ENCODE measurements around the gene WDR93.

Gene WDR93

DNA sequence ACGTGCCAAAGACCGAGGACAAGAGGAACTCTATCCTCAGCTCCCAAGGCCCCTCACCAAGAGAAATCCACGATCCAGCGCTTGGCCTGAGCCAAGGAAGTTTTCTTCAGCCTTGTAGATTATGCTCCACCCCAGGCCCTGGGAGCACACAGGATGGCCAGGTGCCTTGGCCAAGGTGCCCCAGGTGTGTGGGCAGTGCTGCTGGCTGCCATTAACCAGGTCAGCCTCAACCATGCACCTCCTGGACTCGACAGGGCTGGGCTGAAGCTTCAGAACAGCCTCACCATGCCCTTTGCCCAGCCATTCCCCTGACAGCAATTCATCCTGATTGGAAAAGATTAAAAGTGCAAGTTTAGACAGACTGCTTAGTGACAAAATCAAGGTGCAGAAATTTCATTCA lies 71.3 kb downstream of the WDR93 start:
- no peak overlapping the region for H3K4me3 ChIP-seq (ENCODE audit: low read depth, low read length)
- TF ChIP-seq, protein P1, sequence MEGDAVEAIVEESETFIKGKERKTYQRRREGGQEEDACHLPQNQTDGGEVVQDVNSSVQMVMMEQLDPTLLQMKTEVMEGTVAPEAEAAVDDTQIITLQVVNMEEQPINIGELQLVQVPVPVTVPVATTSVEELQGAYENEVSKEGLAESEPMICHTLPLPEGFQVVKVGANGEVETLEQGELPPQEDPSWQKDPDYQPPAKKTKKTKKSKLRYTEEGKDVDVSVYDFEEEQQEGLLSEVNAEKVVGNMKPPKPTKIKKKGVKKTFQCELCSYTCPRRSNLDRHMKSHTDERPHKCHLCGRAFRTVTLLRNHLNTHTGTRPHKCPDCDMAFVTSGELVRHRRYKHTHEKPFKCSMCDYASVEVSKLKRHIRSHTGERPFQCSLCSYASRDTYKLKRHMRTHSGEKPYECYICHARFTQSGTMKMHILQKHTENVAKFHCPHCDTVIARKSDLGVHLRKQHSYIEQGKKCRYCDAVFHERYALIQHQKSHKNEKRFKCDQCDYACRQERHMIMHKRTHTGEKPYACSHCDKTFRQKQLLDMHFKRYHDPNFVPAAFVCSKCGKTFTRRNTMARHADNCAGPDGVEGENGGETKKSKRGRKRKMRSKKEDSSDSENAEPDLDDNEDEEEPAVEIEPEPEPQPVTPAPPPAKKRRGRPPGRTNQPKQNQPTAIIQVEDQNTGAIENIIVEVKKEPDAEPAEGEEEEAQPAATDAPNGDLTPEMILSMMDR (IDR thresholded peaks at IDR 0.05; ENCODE audit: low read depth, low read length), result no peak

DNA sequence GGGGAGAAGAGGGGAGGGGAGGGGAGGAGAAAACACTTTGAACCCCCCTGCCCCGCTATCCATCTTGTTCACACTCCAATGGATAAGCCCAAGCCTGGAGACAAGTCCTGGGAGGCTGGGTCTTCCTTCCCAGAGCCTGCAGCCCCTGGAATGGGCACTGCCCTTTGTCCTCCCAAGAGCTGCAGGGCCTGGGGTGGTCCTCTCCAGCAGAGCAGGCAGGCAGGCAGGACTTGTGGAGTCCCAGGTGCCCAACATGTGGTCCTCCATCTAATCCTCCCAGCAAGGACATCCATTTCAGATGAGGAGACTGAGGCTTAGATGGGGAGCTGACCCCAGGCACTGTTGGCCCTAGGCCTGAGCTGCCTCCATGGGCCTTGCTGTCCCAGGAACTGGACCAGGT lies 75.1 kb downstream of the WDR93 start:
- TF ChIP-seq, protein P1 (IDR thresholded peaks at IDR 0.05; ENCODE audit: low read depth, low read length), result no peak
- H3K4me3 ChIP-seq (ENCODE audit: low read depth, low read length), result no peak overlapping the region

DNA sequence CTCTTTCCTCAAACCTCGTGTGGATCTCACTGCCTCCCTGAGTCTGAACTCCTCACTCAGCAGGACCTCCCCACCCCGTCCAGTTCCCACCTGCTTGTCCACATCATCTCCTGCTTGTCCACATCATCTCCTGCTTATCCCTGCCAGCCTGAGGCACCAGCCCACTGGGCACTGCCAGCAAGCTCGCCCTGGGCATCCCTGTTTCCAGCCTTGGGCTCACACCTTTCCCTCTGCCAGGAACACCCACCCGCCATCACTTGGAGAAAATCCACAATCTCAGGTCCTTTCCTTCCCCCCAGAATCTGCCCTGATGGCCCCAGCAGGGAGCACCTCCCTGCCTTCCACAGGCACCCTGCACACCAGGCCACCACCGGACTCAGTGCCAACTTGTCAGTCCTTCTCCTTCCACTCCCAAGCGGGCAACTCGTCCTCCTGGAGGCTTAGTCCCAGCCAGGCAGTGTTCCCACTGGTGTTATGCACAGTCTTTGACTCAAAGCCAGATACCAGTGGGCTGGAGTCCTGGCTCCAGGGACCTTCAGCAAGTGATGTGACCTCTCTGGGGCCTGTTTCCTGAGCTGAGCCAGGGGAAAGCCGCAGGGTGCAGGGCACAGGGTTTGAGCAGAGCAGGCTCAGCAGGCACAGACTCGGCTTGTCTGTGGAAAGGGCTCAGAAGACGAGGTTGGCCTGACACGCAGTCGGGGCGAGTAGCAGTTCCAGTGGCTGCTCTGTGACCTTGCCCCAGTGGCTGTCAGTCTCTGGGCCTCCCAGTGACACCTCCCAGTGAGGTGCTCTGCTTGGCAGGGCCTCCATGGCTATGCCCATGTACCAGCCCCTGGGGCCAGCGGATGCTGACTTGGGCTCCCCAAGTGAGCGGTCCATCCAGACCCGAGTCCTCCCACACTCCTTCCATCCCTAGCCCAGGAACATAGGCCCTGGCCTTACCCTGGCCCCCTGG lies 76.0 kb downstream of the WDR93 start:
- TF ChIP-seq, protein P1 (IDR thresholded peaks at IDR 0.05; ENCODE audit: low read depth, low read length), result no peak
- no peak overlapping the region for H3K4me3 ChIP-seq (ENCODE audit: low read depth, low read length)

DNA sequence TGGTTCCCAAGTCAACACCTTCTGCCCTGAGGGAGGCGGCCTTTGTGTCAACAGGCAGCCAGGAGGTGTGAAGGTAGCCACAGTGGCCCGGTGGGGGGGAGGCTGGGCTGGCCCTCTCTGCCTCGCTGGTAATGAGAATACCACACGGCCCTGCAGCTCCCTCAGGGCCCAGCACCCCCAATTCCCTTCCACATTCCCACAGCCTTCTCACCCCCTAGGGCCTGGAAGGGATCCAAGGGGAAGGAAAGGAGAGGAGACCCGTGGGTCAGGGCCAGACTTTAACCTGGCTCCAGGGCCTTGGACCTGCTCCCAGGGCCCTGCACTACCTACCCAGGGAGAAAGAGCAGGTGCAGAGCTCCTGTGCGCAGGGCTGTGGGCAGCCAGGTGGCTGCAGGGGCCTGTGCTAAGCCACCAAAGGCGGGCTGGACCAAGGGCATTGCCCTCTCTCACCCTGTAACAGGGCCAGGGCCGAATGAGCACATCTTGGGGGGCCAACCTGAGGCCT lies 76.9 kb downstream of the WDR93 start:
- TF ChIP-seq, protein P1 (IDR thresholded peaks at IDR 0.05; ENCODE audit: low read depth, low read length), result no peak

DNA sequence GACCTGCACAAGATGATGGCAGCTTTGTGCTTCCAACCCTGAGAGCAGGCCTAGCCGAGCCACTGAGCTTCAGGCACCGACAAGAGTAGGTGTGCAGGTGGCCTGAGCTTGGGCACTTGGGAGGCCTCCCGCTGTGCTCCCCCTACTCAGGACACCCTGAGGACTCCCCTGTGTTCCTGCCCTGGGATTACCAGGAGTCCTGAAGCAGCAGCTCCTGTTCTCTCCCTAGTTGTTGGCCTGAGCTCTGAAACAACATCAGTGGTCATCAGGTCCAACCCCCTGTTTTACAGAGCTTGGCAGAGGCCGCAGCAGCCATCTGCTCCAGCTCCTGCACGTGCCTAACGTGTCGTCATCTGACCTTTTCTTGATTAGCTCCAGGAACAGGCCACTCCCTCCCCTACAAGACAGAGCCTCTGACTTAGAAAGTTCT lies 77.5 kb downstream of the WDR93 start:
- TF ChIP-seq, protein P1 (IDR thresholded peaks at IDR 0.05; ENCODE audit: low read depth, low read length), result no peak
- H3K4me3 ChIP-seq (ENCODE audit: low read depth, low read length), result no peak overlapping the region

More for the DNA sequence above, 76.9 kb downstream of the WDR93 start:
- H3K4me3 ChIP-seq (ENCODE audit: low read depth, low read length), result no peak overlapping the region

DNA sequence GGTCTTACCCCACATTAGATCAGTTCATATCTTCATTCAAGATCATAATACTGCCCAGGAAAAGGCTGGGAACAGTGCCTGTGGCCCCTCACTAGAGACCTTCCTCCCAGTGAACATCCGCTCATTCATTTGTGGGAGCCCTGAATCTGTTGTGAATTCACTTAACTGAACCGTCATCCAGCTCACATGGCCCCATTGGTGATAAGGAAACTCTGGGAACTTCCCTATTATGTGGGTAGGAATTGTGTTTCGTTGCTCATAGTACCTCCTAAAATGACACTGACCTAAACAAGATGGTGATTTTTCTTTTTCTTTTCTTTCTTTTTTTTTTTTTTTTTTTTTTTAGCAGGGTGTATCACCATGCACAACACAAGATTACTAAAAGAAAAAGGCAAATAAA lies 78.8 kb downstream of the WDR93 start:
- TF ChIP-seq, protein P1 (IDR thresholded peaks at IDR 0.05; ENCODE audit: low read depth, low read length), result no peak
- H3K4me3 ChIP-seq (ENCODE audit: low read depth, low read length), result no peak overlapping the region

DNA sequence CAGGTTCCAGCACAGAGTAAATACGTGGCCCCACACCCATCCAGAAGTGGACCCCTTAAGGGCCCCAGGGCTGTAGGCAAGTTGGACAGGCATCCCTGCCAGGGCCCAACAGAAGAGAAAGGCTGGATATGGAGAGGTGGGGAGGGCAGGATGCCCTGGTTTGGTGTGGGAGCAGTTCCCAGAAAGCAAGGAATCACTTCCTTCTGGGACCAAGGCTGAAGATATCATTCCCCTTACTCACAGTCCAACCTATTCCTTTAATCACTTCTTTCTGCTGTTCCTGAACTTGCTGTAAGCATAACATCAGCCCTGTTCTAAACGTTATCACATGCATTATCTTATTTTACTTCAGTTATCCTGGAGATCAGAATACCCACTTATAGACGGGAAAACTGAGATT lies 79.4 kb downstream of the WDR93 start:
- TF ChIP-seq, protein P1 (IDR thresholded peaks at IDR 0.05; ENCODE audit: low read depth, low read length), result no peak
- H3K4me3 ChIP-seq (ENCODE audit: low read depth, low read length), result no peak overlapping the region
